ENCODE results near the gene LTK.
A peak's percentile ranks its signal among the peaks of the same experiment; 100 is the strongest.

The LTK gene

GRCh38 chr15:41523097-41523496 is 9.5 kb upstream of the LTK start:
- no peak for DNase-seq

GRCh38 chr15:41521614-41522013 is 8.0 kb upstream of the LTK start:
- DNase-seq, result no peak

- DNase-seq, result no peak
Observed at GRCh38 chr15:41520636-41521035, 7.0 kb upstream of the LTK start.

- DNase-seq, result no peak
Observed at GRCh38 chr15:41517895-41518449, 4.3 kb upstream of the LTK start.

GRCh38 chr15:41512940-41513505 is 604 bp downstream of the LTK start:
- peak; percentile 43 for DNase-seq

GRCh38 chr15:41512512-41512939 is 1.1 kb downstream of the LTK start:
- no peak for DNase-seq

GRCh38 chr15:41511899-41512369 is 1.7 kb downstream of the LTK start:
- no peak for DNase-seq

GRCh38 chr15:41511331-41511898 is 2.2 kb downstream of the LTK start:
- no peak for DNase-seq

GRCh38 chr15:41510728-41511127 is 2.9 kb downstream of the LTK start:
- DNase-seq, result no peak

GRCh38 chr15:41507820-41508290 is 5.8 kb downstream of the LTK start:
- no peak for DNase-seq

- DNase-seq, result no peak
Observed at GRCh38 chr15:41506796-41507341, 6.8 kb downstream of the LTK start.

GRCh38 chr15:41505776-41506175 is 7.9 kb downstream of the LTK start:
- no peak for DNase-seq

GRCh38 chr15:41504751-41505492 is 8.7 kb downstream of the LTK start:
- no peak for DNase-seq

GRCh38 chr15:41503669-41504010 is 10.0 kb downstream of the LTK start:
- no peak for DNase-seq

GRCh38 chr15:41502795-41503668 is 10.6 kb downstream of the LTK start:
- no peak for DNase-seq

GRCh38 chr15:41501931-41502794 is 11.5 kb downstream of the LTK start:
- no peak for DNase-seq

- DNase-seq, result no peak
Observed at GRCh38 chr15:41501191-41501917, 12.3 kb downstream of the LTK start.

- peak; percentile 40 for DNase-seq
Observed at GRCh38 chr15:41499109-41499851, 14.3 kb downstream of the LTK start.

- DNase-seq, result no peak
Observed at GRCh38 chr15:41498657-41499056, 15.0 kb downstream of the LTK start.

All from EL (cell line).